Upper lobe of left lung (tissue), 4 donors: Measurements from ENCODE around the gene IQCM.

Experiments used
- CTCF ChIP-seq, 6 experiments: fragments of 450-650 bp in 4 of 6; fragments of 200-600 bp in 2 of 6; sonication (generic) in 2 of 6; IDR thresholded peaks; one replicate each; pipeline ENCODE4 v1.5.1; 2016 to 2019; ENCODE audit warnings: antibody characterized with exemption in 6 of 6
- EP300 ChIP-seq, 4 donors: sonication (generic); formaldehyde crosslinking; IDR thresholded peaks; one replicate each; pipeline ENCODE4 v1.5.1; 2017; ENCODE audit warnings: antibody characterized with exemption in 4 of 4, control low read depth in 2 of 4

- no peak for TF ChIP-seq CTCF (IDR thresholded peaks at IDR 0.05)
- no peak for TF ChIP-seq EP300 (IDR thresholded peaks at IDR 0.05)
Observed at GRCh38 chr4:149321438-149321837, 494.2 kb downstream of the IQCM start.
